Activated T-cell treated with anti-CD3 and anti-CD28 coated beads, Interleukin-2, amount 50 U/mL, for 24 hours (primary cell): ENCODE results near the gene OGDH.
"Not testable (repeated sequence)": the region's sequence is repeated elsewhere in the genome, so short reads cannot be mapped to it uniquely, and the experiment has no call there.

ENCODE experiments used
- DNase-seq: peaks from one replicate; pipeline ENCODE4 v3.0.0-alpha.2; 2020
- H3K27ac Mint-ChIP-seq: 2 replicates; pipeline ENCODE4 v1.8.0; 2020; ENCODE audit warnings: mild to moderate bottlenecking, mixed read lengths
- H3K27me3 Mint-ChIP-seq: 2 replicates; pipeline ENCODE4 v1.8.0; 2020; ENCODE audit warnings: mixed read lengths
- H3K36me3 Mint-ChIP-seq: 2 replicates; pipeline ENCODE4 v1.8.0; 2020; ENCODE audit warnings: low read depth, mixed read lengths
- H3K4me1 Mint-ChIP-seq: 2 replicates; pipeline ENCODE4 v1.8.0; 2020; ENCODE audit warnings: low read depth, mixed read lengths
- H3K4me3 Mint-ChIP-seq: 2 replicates; pipeline ENCODE4 v1.8.0; 2020; ENCODE audit warnings: mild to moderate bottlenecking, moderate library complexity, mixed read lengths
- H3K9me3 Mint-ChIP-seq: 2 replicates; pipeline ENCODE4 v1.8.0; 2020; ENCODE audit warnings: mixed read lengths

The OGDH gene

DNA sequence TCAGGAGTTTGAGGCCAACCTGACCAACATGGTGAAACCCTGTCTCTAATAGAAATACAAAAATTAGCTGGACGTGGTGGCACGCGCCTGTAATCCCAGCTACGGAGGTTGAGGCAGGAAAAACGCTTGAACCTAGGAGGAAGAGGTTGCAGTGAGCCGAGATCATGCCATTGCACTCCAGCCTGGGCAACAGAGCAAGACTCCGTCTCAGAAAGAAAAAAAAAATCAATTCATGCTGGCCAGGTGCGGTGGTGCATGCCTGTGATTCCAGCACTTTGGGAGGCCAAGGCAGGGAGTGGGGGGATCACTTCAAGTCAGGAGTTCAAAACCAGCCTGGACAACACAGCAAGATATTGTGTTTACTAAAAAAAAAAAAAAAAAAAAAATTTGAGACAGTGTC lies 9.2 kb upstream of the OGDH start:
- H3K4me3 Mint-ChIP-seq, H3K27ac Mint-ChIP-seq, H3K27me3 Mint-ChIP-seq, DNase-seq, H3K36me3 Mint-ChIP-seq, H3K9me3 Mint-ChIP-seq, H3K4me1 Mint-ChIP-seq: not testable (repeated sequence)

DNA sequence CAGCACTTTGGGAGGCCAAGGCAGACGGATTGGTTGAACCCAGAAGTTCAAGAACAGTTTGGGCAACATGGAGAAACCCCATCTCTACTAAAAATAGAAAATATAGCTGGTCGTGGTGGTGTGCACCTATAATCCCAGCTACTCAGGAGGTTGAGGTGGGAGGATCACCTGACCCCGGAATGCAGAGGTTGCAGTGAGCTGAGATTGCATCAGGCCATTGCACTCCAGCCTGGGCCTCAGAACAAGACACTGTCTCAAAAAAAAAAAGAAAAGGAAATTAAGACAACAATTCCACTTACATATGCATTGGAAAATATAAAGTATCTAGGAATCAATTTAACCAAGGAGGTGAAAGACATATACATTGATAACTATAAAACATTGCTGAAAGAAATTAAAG lies 7.2 kb upstream of the OGDH start:
- H3K4me1 Mint-ChIP-seq: no peaks in the 10 kb centered on the region
- H3K27me3 Mint-ChIP-seq: no peaks in the 10 kb centered on the region
- H3K27ac Mint-ChIP-seq: no peak overlapping the region

DNA sequence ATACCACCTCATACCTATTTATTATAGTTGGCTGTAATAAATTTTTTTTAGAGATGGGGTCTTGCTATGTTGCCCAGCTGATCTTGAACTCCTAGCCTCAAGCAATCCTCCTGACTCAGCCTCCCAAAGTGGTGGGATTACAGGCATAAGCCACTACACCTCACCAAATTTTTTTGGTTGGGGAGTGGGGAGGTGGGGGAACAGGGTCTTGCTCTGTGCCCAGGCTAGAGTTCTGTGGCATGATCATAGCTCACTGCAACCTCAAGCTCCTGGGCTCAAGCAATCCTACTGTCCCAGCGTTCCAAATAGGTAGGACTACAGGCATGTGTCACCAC lies 3.9 kb upstream of the OGDH start:
- Mint-ChIP-seq H3K27ac (no peak overlapping the region), H3K27me3 (no peaks in the 10 kb centered on the region), H3K4me1 (peaks cover 18% of the 10 kb centered on the region), H3K9me3 (no peaks in the 10 kb centered on the region), H3K36me3 (peaks cover 13% of the 10 kb centered on the region), H3K4me3 (no peak overlapping the region)
- DNase-seq: no peak

More for the DNA sequence above, 7.2 kb upstream of the OGDH start:
- Mint-ChIP-seq H3K9me3 (no peaks in the 10 kb centered on the region), H3K4me3 (no peak overlapping the region), H3K36me3 (no peaks in the 10 kb centered on the region)
- DNase-seq: no peak

DNA sequence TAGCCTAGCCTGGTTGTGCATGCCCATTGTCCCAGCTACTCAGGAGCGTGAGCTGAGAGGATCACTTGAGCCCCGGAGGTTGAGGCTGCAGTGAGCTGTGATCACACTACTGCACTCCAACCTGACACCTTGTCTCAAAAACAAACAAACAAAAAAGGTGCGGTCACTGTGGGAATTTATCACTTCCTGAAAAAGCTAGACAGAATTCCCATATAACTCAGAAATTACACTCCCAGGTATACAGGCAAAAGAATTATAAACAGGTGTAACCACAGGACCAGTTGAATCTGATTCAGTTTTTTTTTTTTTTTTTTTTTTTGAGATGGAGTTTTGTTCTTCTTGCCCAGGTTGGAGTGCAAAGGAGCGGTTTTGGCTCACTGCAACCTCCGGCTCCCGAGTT lies 3.2 kb upstream of the OGDH start:
- Mint-ChIP-seq H3K4me3 (no peak overlapping the region), H3K36me3 (peaks cover 17% of the 10 kb centered on the region), H3K9me3 (no peaks in the 10 kb centered on the region), H3K4me1 (peaks cover 22% of the 10 kb centered on the region), H3K27me3 (no peaks in the 10 kb centered on the region), H3K27ac (no peak overlapping the region)
- DNase-seq: no peak

DNA sequence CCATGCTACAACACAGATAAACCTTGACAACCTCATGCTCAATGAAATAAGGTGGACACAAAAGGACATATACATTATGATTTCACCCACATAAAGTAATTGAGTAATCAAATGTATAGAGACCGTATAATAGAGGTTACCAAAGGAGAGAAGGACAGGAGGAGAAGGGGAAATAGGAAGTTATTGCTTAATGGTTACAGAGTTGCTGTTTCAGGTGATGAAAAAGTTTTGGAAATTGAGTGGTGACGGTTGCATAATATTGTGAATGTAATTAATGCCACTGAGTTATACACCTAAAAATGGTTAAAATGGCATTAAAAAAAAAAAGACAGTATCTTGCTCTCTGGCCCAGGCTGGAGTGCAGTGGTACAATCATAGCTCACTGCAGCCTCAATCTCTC lies 1.5 kb upstream of the OGDH start:
- no peak for DNase-seq
- H3K4me1 Mint-ChIP-seq: peaks cover 37% of the 10 kb centered on the region
- H3K27ac Mint-ChIP-seq: peak overlapping the region; percentile 66
- H3K27me3 Mint-ChIP-seq: no peaks in the 10 kb centered on the region
- no peaks in the 10 kb centered on the region for H3K9me3 Mint-ChIP-seq
- H3K4me3 Mint-ChIP-seq: peak overlapping the region; percentile 98
- peaks cover 28% of the 10 kb centered on the region for H3K36me3 Mint-ChIP-seq

DNA sequence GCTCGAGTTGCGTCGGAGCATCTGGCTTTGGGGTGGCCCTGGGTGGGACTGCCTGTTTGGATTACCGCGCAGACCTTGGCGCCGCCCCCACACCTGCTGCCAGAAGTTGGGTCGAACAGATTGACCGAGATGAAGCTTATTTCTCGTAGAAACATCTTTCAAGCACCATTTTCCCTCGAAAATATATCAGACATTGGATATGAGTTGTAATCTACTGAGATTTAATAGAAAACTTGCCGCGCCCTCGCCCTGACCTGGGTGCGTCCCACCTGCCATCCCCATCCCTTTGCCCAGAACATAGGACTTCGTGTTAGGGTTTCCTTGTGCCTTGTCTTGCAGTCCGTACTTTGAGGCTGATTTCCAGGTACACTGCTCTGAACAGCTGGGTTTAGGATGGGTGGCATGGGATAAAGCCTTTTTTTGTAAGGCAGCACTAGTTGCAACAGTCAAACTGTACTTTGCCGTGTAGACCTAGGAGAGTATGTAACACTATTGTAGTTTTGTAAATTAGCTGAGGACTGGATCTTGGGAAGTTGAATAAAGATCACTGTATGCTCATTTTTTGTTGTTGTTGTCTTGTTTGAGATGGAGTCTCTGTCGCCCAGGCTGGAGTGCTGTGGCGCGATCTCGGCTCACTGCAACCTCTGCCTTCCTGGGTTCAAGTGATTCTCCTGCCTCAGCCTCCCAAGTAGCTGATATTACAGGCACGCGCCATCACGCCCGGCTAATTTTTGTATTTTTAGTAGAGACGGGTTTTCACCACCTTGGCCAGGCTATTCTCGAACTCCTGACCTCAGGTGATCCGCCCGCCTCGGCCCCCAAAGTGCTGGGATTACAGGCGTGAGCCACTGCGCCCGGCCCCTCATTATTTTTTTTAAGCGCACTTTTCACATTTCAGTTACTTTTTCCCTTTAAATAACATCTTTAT lies 978 bp downstream of the OGDH start:
- Mint-ChIP-seq H3K9me3 (no peaks in the 10 kb centered on the region), H3K4me3 (peak overlapping the region; percentile 98), H3K27me3 (no peaks in the 10 kb centered on the region), H3K36me3 (peaks cover 30% of the 10 kb centered on the region), H3K27ac (peak overlapping the region; percentile 100), H3K4me1 (peaks cover 48% of the 10 kb centered on the region)
- no peak for DNase-seq

DNA sequence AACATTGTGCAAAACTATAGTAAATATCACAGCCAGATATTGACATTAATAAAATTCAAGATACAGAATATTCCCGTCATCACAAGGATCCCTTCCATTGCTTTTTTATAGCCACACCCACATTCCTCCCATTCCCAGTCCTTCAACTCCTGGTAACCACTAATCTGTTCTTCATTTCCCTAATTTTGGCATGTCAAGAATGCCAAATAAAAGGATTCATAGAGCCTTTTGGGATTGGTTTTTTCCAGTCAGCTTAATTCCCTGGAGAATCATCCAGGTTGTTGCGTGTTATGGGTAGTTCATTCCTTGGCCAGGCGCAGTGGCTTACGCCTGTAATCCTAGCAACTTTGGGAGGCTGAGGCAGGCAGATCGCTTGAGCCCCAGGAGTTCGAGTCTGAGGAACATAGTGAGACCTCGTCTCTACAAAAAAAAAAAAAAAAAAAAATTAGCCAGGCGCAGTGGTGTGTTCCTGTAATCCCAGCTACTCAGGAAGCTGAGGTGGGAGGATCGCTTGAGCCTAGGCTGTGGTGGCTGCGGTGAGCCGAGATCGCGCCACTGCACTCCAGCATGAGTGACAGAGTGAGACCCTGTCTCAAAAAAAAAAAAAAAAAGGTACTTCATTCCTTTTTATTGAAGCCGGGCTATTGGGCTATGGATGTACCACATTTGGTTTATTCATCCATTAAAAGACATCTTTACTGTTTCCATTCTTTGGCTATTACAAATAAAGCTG lies 2.7 kb downstream of the OGDH start:
- H3K27me3 Mint-ChIP-seq: no peaks in the 10 kb centered on the region
- peaks cover 30% of the 10 kb centered on the region for H3K36me3 Mint-ChIP-seq
- peak overlapping the region; percentile 74 for H3K27ac Mint-ChIP-seq
- peaks cover 51% of the 10 kb centered on the region for H3K4me1 Mint-ChIP-seq
- H3K9me3 Mint-ChIP-seq: no peaks in the 10 kb centered on the region
- DNase-seq: no peak
- H3K4me3 Mint-ChIP-seq: peak overlapping the region; percentile 51

DNA sequence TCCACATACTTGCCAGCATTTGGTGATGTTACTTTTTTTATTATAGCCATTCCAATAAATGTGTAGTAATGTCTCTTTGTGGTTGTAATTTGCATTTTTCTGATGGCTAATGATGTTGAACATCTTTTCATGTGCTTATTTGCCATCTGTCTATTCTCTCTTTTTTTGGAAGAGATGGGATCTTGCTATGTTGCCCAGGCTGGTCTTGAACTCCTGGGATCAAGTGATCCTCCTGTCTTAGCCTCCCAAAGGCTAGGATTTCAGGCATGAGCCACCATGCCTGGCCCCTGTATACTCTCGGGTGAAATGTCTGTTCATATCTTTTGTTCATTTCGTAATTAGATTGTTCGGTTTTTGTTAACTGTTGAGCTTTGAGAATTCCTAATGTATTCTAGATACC lies 3.4 kb downstream of the OGDH start:
- peaks cover 35% of the 10 kb centered on the region for H3K36me3 Mint-ChIP-seq
- DNase-seq: no peak
- peak overlapping the region; percentile 50 for H3K27ac Mint-ChIP-seq
- H3K9me3 Mint-ChIP-seq: no peaks in the 10 kb centered on the region
- H3K4me1 Mint-ChIP-seq: peaks cover 58% of the 10 kb centered on the region
- no peak overlapping the region for H3K4me3 Mint-ChIP-seq
- H3K27me3 Mint-ChIP-seq: no peaks in the 10 kb centered on the region

DNA sequence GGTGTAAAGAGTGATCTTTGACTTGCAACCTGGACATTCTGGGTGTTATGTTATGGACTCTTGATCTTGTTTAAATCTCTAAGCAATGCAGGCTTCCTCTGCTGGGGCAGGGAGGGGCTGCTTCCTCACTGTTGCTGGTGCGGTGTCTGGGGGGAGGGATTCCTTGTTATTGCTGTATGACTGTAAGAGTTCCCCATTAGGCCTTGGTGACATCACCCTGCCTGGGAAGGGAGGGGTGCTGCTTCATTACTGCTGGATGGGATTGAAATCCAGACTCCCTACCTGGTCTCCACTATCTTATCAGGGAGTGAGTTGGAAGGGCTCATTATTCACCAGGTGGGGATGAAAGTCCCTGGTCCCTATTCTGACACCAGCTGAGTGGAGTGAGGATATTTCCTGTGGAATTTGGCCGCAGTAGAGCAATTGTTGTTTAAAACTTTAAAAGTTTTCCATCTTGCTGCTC lies 8.8 kb downstream of the OGDH start:
- peaks cover 67% of the 10 kb centered on the region for H3K4me1 Mint-ChIP-seq
- H3K27me3 Mint-ChIP-seq: no peaks in the 10 kb centered on the region
- no peaks in the 10 kb centered on the region for H3K9me3 Mint-ChIP-seq
- H3K36me3 Mint-ChIP-seq: peaks cover 34% of the 10 kb centered on the region
- H3K27ac Mint-ChIP-seq: peak overlapping the region; percentile 86
- H3K4me3 Mint-ChIP-seq: no peak overlapping the region
- peak; percentile 41 for DNase-seq

DNA sequence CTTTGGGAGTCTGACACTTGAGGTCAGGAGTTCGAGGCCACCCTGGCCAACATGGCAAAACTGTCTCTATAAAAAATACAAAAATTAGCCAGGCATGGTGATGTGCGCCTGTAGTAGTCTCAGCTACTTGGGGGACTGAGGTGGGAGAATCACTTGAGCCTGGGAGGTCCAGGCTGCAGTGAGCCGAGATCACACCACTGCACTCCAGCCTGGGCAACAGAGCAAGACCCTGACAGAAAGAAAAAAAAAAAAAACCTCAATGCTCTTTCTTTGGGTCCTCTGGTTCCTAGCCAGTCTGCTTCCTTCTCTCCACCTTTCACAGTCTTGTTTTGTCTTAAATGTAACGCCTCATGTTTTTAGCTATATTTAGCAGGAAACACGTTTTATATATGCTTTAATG lies 9.4 kb downstream of the OGDH start:
- no peak for DNase-seq
- Mint-ChIP-seq H3K27me3 (no peaks in the 10 kb centered on the region), H3K4me3 (no peak overlapping the region), H3K27ac (peak overlapping the region; percentile 86), H3K36me3 (peaks cover 40% of the 10 kb centered on the region), H3K4me1 (peaks cover 70% of the 10 kb centered on the region), H3K9me3 (no peaks in the 10 kb centered on the region)

DNA sequence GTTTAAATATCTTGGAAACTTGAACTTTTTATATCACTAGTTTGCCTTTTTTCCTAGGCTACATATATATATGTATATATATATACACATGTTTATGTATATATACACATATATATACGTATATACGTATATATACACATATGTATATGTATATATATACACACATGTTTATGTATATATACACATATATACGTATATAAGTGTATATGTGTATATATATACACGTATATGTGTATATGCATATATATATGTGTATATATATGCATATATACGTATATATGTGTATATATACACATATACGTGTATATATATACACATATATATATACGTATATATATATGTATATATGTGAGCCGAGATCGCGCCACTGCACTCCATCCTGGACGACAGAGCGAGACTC lies 10.1 kb downstream of the OGDH start:
- no peaks in the 10 kb centered on the region for H3K9me3 Mint-ChIP-seq
- no peak for DNase-seq
- no peak overlapping the region for H3K27ac Mint-ChIP-seq
- H3K36me3 Mint-ChIP-seq: peaks cover 46% of the 10 kb centered on the region
- peaks cover 77% of the 10 kb centered on the region for H3K4me1 Mint-ChIP-seq
- no peak overlapping the region for H3K4me3 Mint-ChIP-seq
- no peaks in the 10 kb centered on the region for H3K27me3 Mint-ChIP-seq

DNA sequence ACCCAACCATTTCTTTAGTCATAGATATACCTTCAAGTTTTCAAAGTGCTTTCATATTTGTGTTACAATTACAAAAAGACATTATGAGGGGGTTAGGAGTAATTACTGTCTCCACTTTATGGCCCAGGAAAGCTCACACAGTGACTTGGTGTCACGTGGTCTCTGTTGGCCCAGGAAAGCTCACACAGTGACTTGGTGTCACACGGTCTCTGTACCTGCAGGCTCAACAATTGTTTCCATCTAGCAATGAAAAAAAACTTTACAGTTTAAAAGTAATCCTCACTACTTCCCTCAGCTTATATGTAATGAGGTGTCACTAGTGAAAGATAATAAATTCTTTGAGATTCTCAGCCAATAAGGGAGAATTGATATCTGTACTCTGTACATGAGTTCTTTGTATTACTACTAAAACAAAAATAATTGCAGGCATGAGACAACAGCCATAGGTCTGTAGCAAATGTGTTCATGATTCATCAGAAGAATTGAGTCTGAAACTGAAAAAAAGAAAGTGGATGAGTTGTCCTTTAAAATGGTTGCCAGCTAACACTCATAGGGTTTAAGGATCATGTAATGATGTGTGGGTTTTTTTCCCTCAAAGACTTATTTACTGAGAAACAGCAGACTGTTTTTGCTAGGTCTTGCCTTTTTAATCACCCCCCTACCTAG lies 10.9 kb downstream of the OGDH start:
- Mint-ChIP-seq H3K27ac (peak overlapping the region; percentile 98), H3K4me3 (peak overlapping the region; percentile 54), H3K36me3 (peaks cover 48% of the 10 kb centered on the region), H3K9me3 (no peaks in the 10 kb centered on the region), H3K4me1 (peaks cover 79% of the 10 kb centered on the region), H3K27me3 (no peaks in the 10 kb centered on the region)
- peak; percentile 39 for DNase-seq

DNA sequence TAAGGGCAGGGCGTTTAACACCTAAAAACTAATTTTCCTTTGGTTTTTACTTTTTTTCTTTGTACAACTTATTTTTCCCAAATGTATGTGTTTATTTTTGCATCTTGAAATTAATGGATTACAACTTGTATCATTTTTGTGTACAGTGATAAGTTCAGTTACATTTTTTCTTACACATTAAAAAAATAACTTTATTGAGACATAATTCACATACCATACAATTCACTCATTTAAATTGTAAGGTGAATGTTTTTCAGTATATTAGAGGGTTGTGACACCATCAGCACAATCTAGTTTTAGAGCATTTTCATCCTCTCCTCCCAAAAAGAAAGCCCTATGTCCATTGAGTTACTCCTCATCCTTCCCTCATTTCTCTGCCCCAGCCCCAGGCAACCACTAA lies 11.6 kb downstream of the OGDH start:
- H3K36me3 Mint-ChIP-seq: peaks cover 48% of the 10 kb centered on the region
- DNase-seq: no peak
- H3K27me3 Mint-ChIP-seq: no peaks in the 10 kb centered on the region
- H3K27ac Mint-ChIP-seq: peak overlapping the region; percentile 98
- no peaks in the 10 kb centered on the region for H3K9me3 Mint-ChIP-seq
- H3K4me3 Mint-ChIP-seq: peak overlapping the region; percentile 54
- H3K4me1 Mint-ChIP-seq: peaks cover 86% of the 10 kb centered on the region

DNA sequence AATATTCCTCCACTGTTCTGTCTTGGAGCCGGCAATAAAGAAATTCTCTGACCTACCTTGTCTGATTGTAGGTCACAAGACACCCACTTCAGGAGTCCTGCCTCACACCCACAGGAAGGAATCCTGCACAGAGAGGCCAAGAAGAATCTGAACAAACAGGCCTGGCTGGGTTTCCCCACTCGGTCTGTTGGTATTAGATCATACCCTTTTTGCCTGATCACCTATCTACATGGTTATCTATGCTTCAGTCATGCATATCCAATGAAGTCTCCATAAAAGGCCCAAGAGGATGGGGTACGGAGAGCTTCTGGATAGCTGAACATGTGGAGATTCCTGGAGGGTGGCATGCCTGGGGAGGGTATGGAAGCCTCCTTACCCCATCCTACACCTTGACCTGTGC lies 12.3 kb downstream of the OGDH start:
- no peak for DNase-seq
- Mint-ChIP-seq H3K4me3 (peak overlapping the region; percentile 31), H3K27ac (peak overlapping the region; percentile 98), H3K36me3 (peaks cover 49% of the 10 kb centered on the region), H3K4me1 (peaks cover 90% of the 10 kb centered on the region), H3K9me3 (no peaks in the 10 kb centered on the region), H3K27me3 (no peaks in the 10 kb centered on the region)
